SU-DHL-6 (cell line): Measurements from ENCODE around the gene FBXO5.

Experiments used
- CTCF ChIP-seq: fragments of 200-600 bp; sonication (generic); IDR thresholded peaks from one replicate; pipeline ENCODE4 v1.5.1; 2017; ENCODE audit warnings: antibody characterized with exemption, mild to moderate bottlenecking, low read length, moderate library complexity; ENCODE audit not compliant: insufficient read depth, poor library complexity, severe bottlenecking
- EZH2phosphoT487 ChIP-seq: fragments of 200-600 bp; sonication (generic), shearing (Covaris generic); conservative IDR thresholded peaks from 2 replicates; pipeline ENCODE4 v1.6.1; 2018; ENCODE audit warnings: mild to moderate bottlenecking, antibody characterized with exemption, low read length, moderate library complexity, mixed read lengths

GRCh38 chr6:153015094-153015640 is 32.3 kb upstream of the FBXO5 start:
- no peak for TF ChIP-seq CTCF
- no peak for TF ChIP-seq EZH2phosphoT487
